HG02970 (cell line): Measurements from ENCODE around the gene SLC1A7.

Experiments used
- ATAC-seq: cut with Tn5 transposase; IDR thresholded peaks from one replicate; pipeline ENCODE4 v1.9.1; 2021; ENCODE audit warnings: mild to moderate bottlenecking, moderate library complexity, moderate number of reproducible peaks; ENCODE audit not compliant: unreplicated experiment, low FRiP score

SLC1A7 gene

GRCh38 chr1:53162621-53163020 is 20.2 kb upstream of the SLC1A7 start:
- no peak for ATAC-seq

GRCh38 chr1:53160924-53161378 is 18.5 kb upstream of the SLC1A7 start:
- no peak for ATAC-seq

- no peak for ATAC-seq
Measured at GRCh38 chr1:53158900-53159299, 16.5 kb upstream of the SLC1A7 start.

GRCh38 chr1:53156783-53157182 is 14.3 kb upstream of the SLC1A7 start:
- ATAC-seq: no peak

- ATAC-seq: no peak
Measured at GRCh38 chr1:53155945-53156344, 13.5 kb upstream of the SLC1A7 start.

GRCh38 chr1:53155534-53155933 is 13.1 kb upstream of the SLC1A7 start:
- no peak for ATAC-seq

GRCh38 chr1:53154859-53155438 is 12.5 kb upstream of the SLC1A7 start:
- ATAC-seq: no peak

- ATAC-seq: no peak
Measured at GRCh38 chr1:53153752-53154151, 11.3 kb upstream of the SLC1A7 start.

DNA sequence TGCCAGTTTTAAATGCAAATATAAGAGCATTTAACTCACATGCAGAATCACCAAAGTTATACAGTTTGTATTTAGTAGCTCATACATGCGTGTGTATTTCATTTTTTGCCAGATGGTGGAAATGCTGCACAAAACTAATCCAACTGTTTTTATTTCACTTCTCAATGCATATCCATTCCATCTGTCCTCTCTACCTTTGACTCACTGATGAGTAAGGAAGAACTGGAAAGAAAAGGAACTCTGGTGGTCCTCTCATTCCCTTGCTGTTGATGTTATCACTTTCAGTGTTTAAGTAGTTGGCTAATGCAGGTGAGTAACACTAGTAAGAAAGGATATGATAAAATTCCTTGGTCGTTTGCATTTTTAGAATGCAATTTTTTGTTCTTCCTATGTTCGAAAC is 5.7 kb upstream of the SLC1A7 start:
- ATAC-seq: no peak

GRCh38 chr1:53147174-53147573 is 4.7 kb upstream of the SLC1A7 start:
- ATAC-seq: no peak

DNA sequence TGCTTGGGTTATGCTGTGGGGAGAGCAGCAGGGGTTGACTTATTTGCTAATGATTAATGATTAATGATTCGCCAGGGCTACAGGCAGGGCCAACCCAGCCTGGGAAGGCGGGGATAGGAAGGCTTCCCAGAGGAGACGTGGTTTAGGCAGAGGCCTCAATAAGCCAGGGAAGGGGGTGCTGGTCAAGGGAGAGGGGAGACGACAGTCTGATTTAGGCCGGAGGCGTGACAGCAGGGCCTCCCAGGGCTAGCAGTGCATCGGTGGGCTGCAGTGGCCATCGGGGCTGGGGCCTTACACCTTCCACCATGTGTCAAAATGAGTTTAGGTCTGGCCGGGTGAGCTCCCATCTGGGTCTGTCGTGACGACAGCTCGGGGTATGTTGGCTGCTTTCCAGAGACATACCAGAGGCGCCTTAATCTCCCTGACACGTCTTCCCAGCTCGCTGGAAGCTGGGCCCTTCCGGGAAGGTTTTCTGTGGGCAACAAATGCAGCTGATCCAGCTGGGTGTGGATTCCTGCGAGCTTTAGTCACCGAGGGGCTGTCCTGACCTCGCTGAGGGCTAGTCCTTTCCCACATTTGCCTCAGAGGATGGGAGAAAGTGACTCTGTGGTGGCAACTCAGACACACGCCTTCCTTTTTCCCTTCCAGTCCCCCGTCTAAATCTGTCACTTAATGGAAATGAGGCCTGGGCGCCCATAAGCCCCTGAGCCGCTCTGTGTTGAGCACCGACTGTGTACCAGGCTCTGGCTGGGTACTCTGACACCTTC is 3.7 kb upstream of the SLC1A7 start:
- no peak for ATAC-seq

DNA sequence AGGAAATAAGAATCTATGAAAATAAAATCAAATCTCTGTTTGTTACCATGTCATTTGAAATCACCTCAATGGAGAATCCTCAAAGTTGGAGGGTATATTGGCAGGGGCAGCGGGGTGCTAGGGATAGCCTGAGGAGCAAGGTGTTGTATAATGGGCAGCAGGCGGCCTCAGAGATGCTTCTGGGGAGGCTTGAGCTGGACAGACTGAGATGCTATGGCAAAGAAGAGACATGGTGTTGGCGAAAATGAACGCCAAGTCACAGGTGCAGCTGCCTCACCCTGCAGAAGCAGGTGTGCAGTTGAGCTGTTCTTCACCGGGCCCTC is 3.1 kb upstream of the SLC1A7 start:
- no peak for ATAC-seq

- no peak for ATAC-seq
Measured at GRCh38 chr1:53145051-53145600, 2.7 kb upstream of the SLC1A7 start.

DNA sequence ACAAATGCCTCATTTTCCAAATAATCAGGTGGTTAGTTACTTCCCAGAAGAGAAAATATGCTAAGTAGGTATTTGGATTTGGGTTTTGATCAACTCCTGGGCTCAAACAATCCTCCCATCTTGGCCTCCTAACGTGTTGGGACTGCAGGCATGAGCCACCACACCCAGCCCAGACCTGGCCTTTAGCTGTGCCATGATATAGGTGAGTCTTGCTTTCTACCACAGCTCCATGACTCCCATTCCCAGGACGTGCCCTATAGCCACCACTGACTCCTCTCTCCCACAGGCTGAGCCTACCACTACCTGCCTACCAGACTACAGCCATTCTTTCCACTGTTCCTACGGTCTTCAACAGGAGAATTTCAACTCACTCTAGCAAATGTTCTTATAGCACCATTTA is 1.8 kb upstream of the SLC1A7 start:
- no peak for ATAC-seq

DNA sequence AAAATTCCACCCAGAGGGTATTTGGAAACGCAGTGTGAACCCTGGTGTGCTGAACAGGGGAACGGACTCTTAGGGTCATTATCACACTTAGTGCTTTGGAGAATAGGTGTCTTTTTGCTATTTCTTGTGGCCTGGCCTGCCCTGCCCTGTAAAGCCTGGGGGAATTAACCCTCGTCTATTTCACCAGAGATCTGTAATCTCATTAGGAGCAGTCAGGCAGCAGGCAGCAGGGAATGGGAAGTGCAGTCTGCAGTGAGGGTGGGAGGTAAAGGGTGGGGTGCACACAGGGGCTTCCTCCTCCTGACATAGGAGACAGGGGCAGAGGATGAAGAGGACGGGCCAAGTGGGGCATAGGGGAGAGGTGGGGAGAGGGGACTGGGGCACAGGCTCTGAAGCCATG is 1.1 kb upstream of the SLC1A7 start:
- ATAC-seq: no peak

- ATAC-seq: no peak
Measured at GRCh38 chr1:53141487-53142055, 867 bp downstream of the SLC1A7 start.

GRCh38 chr1:53140451-53140850 is 2.0 kb downstream of the SLC1A7 start:
- no peak for ATAC-seq

- ATAC-seq: no peak
Measured at GRCh38 chr1:53139951-53140361, 2.5 kb downstream of the SLC1A7 start.

DNA sequence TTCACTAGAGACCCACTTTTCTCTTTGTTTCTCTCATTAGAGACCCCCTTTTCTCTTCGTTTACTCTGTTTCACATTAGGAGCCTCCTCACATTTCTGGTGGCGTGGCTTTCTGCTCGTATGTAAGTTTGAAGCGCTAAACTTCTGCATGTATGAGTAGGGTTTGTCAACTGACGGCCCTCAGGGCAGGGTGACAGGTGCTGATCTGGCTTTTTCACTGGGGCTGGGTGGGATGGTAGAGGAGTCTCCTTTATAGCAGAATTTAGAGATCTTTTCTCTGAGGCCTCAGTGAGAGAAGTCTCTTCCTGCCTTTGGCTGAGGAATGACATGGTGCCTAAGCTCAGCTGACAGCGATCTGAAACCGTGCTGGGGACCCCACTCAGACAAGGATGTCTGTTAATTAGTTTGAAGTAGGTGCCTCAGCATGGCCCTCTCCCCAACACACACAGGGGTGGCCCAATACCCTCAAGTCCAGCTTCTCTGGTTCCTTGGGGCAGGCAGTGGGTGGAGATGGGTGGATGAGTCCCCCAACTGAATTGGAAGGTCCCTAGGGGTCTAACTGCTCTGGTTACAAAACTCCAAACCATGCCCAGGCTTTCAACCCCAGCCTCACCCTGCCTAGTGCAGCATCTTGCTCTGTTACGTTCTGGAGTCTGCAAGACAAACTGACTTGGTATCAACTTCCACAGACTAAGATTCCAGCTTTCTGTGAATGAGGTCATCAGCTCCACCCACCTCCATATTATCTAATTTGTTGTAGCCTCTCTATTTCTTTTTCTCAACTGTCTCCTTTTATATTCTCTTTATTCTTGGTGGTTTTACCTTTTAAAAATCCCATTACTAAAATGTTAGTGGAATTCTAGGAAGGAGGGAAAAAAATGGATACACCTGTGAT is 3.2 kb downstream of the SLC1A7 start:
- no peak for ATAC-seq

DNA sequence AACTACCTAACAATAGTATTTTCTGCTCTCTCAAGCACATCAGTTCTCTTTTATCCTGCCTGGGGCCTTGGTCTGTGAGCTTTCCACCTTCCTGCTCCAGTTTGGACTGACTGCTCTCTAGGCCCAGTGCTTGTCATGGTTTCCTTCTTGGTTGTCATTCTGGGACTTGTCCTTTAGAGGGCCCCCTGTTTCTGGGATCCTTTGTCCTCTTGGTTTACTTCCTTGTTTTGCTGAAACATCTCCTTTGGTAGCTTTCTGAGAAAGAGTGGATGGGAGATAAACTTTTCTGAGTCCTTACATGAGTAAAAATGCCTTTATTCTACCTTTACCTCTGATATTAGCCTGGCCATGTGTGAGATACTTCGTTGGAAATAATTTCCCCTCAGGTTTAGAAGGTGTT is 4.7 kb downstream of the SLC1A7 start:
- no peak for ATAC-seq

GRCh38 chr1:53135735-53136114 is 6.7 kb downstream of the SLC1A7 start:
- no peak for ATAC-seq
